GM20431 (cell line): ENCODE results near the gene FRMD4A.
"Not testable (repeated sequence)": the region's sequence is repeated elsewhere in the genome, so short reads cannot be mapped to it uniquely, and the experiment has no call there.

Experiments
- in situ Hi-C: fragments of 300-500 bp; cut with MseI, MboI; formaldehyde crosslinking; loops from one replicate; pipeline ENCODE4 v1.15.0; 2020; ENCODE audit warnings: low sequenced_read_pairs; ENCODE audit not compliant: unreplicated experiment

Gene FRMD4A

GRCh38 chr10:14244801-14245211, 85.9 kb downstream of the FRMD4A start:
- in situ Hi-C loops = no loop called here

DNA sequence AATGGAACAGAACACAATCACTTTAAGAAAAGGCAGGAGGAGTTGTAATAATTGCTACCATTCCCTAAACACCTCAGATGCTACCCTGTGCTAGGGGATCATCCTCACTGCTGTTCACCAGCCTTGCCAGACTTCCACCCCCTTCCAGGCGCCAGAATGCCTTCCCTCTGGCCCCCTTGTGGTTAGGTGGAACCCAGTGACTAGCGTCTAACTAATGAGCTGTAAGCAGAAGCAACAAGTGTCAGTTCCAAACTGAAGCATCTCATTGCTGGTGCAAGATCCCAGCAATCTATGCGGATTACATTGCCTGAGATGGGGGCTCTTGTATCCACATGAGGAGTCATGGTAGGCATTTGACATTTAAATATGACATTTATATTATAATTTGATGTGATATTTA, 86.6 kb downstream of the FRMD4A start:
- in situ Hi-C loops = no loop called here

GRCh38 chr10:14243221-14243620, 87.5 kb downstream of the FRMD4A start:
- in situ Hi-C loops = no loop called here

DNA sequence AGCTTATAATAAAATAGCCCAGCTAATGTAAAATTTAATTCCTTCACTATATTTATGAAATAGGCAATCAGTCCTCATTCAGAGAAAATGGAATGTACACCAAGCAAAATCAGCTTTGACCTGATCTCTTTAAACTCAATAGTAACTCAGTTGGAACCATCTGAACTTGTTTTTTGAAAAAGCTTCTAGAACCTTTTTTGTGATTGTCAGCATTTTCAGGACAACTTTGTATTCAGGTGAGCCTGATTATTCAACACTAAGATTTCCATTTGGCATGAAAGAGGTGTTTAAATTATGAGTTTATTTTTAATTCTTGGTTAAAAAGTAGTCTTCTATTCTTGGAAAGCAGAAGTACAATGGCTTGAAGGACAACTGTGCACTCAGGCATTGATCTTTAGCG, 89.5 kb downstream of the FRMD4A start:
- in situ Hi-C loops = no loop called here

DNA sequence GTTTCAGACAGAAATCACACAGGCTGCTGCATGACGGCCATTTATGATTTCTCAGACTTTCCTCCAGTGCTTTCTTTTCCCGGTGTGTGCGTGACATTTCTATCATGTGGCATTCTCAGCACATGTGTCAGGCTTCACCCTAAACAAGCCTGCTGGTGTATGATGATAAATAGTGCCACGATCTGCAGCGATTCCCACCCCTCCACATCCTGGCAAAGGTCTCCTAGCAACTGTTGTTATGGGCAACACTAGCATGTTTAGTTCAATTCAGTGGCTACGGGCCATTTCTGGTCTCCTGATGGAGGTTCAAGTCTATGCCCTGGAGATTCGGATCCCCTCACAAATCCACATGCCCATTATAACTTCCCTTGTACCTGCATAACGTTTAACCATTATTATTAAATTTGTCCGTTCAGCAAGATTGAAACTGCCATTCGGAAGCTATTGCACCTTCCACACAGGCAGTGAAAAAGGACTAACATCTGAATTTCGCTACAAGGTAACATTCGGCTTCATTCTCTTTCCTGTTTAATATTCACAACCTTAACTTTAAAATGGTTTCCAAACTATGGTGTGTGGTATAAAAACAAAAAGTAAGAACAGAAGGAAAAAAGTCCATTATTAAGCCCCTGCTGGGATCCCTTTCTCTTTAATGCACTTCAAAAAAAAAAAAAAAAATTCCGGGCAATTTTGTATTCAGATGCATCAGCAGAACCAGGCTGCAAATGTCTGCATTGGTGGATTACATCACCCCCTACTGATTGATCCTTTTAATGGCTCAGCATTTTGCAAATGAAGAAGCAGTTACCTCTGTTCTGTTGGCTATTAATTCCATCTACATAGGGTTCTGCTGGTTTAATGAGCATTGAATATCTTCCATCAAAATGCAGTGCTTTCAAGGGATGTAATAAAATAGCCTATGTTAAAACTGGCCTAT, 90.2 kb downstream of the FRMD4A start:
- in situ Hi-C loops = no loop called here

GRCh38 chr10:14238659-14239058, 92.1 kb downstream of the FRMD4A start:
- in situ Hi-C loops = not testable (repeated sequence)

GRCh38 chr10:14236341-14236740, 94.4 kb downstream of the FRMD4A start:
- in situ Hi-C loops = no loop called here

- in situ Hi-C loops = no loop called here
Measured at GRCh38 chr10:14235566-14236195, 95.0 kb downstream of the FRMD4A start.

GRCh38 chr10:14233566-14233965, 97.2 kb downstream of the FRMD4A start:
- in situ Hi-C loops = no loop called here

DNA sequence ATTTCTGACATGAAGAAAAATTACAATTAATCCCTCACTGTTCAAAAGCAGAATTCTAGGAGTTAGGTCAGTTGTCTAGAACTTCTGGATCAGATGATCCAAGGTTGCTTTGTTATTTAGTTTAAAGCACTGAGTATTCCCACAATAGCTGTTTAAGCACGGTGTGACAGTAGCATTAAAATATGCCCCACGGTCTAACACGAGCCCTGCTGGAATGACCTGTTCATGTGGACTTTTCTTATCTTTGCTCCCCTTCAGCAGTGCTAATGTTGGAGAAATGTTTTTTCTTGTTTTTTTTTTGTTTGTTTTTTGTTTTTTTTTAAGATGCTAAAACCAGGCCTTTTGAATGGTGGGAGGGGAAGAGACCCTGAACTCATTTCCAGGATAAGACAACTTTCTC, 101.9 kb downstream of the FRMD4A start:
- in situ Hi-C loops = not testable (repeated sequence)

DNA sequence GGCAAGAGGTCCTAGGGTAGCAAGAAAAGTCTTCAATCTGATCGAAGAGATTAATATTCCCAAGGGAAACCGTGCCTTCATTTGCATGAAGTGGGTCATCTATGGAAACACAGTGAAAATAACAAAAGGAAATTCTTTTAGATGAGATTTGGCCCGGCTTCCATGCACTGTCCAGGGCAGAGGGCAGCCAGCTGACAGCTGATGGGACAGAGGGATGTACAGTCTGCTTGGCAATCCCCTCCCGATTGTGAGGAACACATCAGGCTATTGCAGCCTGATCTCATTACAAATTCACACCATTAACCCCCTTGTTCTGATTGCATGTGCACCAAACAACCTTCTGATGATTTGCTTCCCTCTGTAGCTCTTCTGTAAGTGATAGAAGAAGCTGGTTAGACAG, 105.3 kb downstream of the FRMD4A start:
- in situ Hi-C loops = no loop called here

- in situ Hi-C loops = no loop called here
Measured at GRCh38 chr10:14220026-14220425, 110.7 kb downstream of the FRMD4A start.

DNA sequence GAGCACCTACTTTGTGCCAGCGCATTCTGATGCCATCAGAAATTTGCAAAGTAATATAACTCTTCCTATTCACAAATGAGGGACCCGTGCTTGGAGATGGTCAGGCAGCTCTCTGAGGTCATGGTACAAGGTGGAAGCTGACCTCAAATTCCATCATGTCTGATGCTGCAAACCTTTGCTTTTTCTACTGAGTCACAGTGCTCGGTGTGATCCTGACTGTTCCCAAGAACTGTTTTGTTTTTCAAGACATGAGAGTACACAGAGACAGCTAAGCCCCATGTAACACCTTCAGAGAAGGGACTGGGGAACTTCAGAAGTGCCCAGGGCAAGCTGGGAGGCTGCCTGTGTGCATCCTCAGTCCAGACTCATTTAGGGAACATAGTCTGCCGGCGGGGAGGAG, 111.3 kb downstream of the FRMD4A start:
- in situ Hi-C loops = no loop called here

GRCh38 chr10:14215641-14216040, 115.1 kb downstream of the FRMD4A start:
- in situ Hi-C loops = no loop called here

DNA sequence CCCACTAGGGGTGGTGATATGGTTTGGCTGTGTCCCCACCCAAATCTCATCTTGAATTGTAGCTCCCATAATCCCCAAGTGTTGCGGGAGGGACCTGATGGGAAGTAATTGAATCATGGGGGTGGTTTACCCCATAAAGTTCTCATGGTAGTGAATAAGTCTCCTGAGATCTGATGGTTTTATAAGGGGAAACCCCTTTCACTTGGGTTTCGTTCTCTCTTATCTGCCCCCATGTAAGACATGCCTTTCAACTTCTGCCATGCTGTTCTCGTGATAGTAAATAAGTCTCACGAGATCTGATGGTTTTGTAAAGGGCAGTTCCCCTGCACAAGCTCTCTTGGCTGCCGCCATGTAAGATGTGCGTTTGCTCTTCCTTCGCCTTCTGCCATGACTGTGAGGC, 117.0 kb downstream of the FRMD4A start:
- in situ Hi-C loops = not testable (repeated sequence)

DNA sequence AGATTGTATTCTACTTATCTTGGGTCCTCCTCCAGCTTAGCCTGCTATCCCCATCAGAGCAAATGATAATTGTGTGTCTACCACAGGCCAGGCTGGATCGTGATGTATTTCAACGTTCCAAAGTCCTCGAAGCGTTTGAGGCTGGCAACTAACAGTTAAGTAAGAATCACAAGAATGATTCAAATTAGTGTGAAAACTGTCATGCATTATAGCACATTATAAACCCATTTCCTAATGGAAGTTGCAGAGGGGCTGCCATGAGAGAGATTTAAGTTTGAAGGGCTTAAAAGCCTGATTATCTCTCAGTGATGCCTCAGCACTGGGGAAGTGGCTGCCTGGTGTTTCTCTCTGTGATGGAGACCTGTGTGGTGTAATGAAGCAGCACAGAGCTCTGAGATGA, 119.1 kb downstream of the FRMD4A start:
- in situ Hi-C loops = no loop called here

- in situ Hi-C loops = no loop called here
Measured at GRCh38 chr10:14208231-14208630, 122.5 kb downstream of the FRMD4A start.

- in situ Hi-C loops = no loop called here
Measured at GRCh38 chr10:14205233-14205632, 125.5 kb downstream of the FRMD4A start.

GRCh38 chr10:14200698-14201544, 129.8 kb downstream of the FRMD4A start:
- in situ Hi-C loops = no loop called here

GRCh38 chr10:14199098-14199497, 131.6 kb downstream of the FRMD4A start:
- in situ Hi-C loops = not testable (repeated sequence)

DNA sequence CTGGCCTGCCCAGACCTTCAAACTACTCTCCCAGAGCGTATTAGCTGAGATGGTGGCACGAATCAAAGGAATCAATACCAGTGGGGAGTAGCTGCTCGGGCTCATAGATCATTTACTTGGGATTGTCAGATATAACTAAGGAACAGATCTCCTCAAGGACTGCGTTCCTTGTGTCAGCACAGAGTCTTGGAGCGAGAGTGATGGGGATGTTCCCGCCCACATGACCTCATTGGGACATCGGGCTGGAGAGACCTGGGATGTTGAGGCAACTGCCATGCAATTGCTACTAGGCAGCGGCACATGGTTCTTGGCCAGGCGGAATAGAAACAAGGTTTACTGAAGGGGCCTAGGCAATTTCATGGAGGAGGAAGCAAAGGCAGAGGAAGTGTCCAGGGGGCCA, 132.6 kb downstream of the FRMD4A start:
- in situ Hi-C loops = no loop called here
